Stimulated activated CD4-positive, alpha-beta T cell treated with anti-CD3 and anti-CD28 coated beads, Interleukin-2, amount 100 ng/mL, for 24 hours (primary cell): ENCODE measurements around the gene EIF4E.
"Not testable (repeated sequence)": the region's sequence is repeated elsewhere in the genome, so short reads cannot be mapped to it uniquely, and the experiment has no call there.

Experiments used
- DNase-seq, 2 donors: peaks; one replicate each; pipeline ENCODE4 v3.0.0-alpha.2; 2020

Gene EIF4E

DNA sequence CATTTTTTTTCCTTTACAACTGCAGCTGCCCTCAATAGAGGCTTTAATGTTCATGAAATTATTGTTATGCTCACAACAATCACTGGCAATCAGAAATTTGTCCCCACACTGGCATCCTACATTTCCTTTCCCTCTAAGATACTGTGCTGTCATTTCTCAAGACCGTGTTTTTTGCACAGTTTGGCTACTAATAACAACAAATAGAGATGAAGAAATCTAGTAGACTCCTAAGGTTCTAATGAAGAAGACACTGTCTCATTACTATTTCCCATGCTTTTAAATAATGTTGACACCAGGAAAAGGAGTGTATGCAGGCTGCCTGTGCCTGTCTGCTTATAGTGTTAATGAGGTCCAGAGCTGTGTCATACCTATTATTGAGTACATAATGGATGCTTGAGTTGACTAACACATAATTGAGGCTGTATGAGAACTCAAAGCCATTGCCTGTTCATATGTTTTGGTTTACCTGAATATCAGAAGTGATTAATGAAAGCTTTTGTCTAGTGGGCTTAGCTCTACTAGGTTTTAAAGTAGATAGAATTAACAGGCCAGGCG lies 1.5 kb upstream of the EIF4E start:
- no peak for DNase-seq

DNA sequence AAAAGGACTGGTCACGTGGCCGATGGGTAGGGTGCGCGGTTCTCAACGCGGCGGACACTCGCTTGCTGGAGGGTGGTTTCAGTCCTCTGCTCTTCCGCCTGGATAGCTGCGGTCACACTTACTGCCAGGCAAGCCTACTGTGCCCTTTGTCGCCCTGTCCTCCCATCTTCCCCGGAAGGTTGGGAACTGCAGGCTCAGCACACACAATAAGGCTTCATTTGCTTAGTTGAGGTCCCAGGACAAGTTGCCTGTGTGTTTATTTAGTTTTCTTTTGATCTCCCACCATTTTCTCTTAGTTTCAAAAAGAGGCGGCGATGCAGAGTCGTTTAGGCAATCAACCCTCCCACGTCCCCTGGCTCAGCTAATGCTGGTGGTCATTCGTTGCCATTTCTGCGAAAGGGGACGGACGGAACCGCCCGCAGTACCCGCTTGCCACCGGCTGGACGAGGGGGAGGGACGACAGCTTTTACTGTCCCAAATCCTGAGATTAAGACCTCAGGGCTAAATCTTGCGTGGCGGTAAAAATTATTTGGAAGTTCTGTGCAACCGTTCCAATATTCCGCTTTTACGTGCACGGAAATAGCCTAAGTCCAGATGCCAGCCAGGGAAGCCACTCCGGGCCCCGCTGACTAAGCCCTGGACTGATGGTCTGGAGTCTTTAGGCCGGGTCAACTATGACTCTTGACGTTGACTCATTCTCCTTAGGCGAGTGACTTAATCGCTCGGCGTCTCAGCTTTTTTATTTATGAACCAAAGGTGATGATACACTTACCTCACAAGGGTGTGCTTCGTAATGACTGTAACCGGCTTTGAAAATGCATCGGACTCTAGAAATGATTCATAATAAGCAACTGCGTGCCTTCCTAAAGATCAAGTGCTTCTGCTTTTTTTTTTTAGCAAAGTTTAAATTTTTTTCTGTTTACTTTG lies 671 bp upstream of the EIF4E start:
- DNase-seq, result peak; percentile 51 to 62

GRCh38 chr4:98928131-98928504 lies 815 bp downstream of the EIF4E start:
- peak; percentile 76 to 80 for DNase-seq

DNA sequence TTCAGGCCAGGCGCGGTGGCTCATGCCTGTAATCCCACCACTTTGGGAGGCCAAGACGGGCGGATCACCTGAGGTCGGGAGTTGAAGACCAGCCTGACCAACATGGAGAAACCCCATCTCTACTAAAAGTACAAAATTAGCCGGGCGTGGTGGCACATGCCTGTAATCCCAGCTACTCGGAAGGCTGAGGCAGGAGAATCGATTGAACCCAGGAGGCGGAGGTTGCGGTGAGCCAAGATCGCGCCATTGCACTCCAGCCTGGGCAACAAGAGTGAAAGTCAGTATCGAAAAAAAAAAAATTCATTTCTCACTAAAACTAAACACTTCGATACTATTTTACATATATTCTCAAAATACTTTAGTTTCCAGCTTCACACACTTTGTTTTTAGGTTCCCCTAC lies 2.7 kb downstream of the EIF4E start:
- DNase-seq, result not testable (repeated sequence)

GRCh38 chr4:98921292-98921691 lies 7.6 kb downstream of the EIF4E start:
- no peak for DNase-seq

DNA sequence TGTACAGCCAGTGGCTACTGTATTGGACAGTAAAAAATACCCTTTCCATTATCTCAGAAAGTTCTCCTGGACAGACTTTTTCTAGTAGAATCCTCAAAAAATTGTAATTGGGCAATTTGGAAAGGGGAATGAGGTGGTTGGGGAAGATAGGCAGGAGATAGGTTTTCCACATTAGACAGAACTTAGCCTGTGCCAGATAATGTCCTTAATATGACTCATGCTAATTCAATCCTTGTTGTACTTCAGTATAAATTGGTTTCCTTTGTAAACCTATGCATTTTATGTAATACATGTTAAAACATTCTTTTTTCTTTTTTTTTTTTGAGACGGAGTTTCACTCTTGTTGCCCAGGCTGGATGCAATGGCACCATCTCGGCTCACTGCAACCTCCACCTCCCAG lies 8.9 kb downstream of the EIF4E start:
- DNase-seq, result no peak

DNA sequence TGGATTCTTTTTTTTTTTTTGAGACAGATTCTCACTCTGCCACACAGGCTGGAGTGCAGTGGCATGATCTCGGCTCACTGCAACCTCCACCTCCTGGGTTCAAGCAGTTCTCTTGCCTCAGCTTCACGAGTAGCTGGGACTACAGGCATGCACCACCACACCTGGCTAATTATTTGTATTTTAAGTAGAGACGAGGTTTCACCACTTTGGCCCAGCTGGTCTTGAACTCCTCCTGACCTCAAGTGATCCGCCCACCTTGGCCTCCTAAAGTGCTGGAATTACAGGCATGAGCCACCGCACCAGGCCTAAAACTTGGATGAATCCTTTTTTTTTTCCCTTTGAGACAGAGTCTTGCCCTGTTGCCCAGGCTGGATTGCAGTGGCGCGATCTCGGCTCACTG lies 18.2 kb downstream of the EIF4E start:
- DNase-seq, result not testable (repeated sequence)

DNA sequence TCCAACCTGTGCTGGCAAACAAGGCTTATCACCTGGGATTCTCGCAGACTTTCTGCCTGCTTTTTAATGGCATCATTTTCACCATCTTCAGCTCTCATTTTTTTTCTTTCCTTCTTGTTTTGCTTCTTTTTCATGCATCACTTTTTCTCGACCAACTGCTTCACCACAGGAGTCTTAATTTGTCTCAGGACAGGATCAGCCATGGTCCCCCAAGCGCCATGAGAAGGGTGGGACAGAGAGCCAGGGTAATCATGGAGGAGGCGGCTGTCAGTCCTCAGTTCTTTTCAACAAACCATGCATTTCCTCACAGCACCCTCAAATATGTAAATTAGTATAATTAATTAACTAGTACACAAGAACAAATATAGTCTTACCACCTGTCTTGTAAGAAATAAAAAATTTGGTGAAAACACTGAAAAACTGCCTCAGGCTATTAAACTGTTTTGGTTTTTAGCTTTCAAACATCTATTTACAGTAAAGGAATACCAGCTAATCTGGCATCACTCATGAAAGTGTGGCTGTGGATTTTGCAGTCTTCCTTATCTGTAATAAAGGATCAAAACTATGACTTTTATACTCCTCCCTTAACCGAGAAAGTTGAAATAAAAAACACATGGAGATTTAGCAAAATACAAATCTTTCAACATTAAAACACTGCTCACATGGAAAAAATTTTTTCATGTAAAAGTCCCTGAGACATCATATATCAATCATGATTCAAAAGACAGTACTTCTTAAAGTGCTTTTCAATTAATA lies 19.1 kb downstream of the EIF4E start:
- no peak for DNase-seq

DNA sequence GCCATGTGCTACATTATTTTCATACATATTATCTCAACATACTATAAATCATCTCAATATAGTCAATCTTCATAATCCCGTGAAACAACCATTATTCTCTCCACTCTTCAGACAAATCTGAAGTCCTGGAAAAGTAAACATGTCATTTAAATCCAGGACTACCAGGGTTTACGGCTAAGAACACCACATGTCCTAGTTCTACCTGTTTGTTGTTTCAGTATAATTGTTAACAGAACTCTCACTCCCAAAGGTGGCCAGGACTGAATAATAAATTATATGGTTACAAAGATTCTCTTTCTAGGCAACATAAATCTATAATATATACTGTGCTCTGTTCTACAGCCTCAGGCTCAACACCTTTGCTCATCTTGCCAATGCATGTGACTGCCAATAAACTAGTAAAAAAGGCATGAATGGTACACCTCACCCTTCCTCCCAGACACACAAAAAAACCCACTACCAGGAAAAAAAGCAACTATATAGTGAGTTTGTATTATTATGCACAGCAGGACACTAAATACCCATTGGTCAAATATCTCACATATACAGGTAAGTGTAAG lies 20.1 kb downstream of the EIF4E start:
- DNase-seq, result no peak

GRCh38 chr4:98908182-98908581 lies 20.8 kb downstream of the EIF4E start:
- DNase-seq, result no peak

DNA sequence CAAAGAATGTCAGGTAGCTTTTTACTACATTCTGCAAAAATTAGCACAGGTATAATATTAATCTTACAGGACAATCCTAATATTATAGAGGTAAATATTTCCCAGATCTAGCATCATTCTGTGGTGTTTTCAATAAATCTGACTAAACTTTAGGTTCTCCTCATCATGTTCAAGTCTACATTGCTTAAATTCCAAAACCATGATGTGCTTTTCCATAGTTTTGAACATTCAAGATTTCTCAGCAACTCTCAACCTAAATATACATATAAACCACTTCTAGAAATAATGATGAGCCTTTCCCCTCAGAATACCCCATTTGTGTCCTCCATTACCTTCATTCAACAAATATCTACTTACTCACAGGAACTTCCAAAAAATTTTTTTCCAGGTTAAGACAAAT lies 23.1 kb downstream of the EIF4E start:
- DNase-seq, result no peak

DNA sequence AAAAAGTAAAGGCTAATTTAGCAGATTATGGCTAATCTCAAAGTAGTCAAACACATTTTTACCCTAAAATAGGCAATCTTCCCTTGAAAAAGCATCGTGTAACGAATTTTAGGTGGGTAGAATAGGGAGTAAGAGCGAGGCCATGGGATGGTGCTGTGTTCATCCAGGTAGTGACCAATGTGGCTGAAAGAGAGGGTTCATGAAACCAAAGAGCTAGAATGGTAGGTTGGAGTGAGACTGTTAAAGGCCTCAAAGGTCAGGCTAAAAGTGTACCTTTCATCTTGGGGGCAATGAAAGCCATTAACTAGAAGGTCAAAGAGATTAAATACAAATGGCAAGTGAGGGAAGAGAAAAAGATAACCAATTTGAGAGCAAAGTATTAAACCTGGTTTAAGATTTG lies 23.6 kb downstream of the EIF4E start:
- no peak for DNase-seq

DNA sequence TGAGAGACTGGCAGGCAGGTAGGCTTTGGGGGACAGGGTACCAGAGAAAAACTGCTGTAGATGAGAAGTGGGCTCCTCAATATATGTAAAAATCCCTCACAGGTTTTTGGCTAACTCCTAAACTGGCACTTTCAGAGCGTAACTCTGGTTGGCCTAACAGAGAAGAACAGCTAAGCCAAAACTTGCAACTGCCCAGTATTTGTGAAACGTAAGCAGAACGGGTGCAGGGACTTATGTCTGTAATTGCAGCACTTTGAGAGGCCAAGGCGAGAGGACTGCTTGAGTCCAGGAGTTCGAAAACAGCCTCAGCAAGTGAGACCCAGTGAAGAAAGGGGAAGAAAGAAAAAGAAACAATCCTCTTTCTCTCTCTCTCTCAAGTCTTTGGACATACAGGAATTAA lies 25.0 kb downstream of the EIF4E start:
- no peak for DNase-seq

DNA sequence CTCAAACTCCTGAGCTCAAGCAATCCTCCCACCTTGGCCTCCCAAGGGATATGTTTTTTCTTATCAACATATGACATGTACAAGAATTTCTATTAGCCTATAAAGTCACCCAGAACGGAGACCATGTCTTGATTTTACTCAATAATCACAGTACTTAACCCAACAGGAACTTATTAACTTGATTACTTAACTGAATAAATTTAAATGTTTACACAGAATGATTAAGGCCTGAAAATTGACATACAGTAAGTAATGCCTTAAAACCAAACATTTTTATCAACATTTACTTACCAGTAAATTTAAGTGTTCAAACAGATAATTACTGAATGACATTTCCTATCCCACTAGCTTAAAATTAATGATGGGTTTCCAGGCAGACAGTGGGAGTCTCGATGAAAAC lies 25.4 kb downstream of the EIF4E start:
- no peak for DNase-seq

- no peak for DNase-seq
Observed at GRCh38 chr4:98899277-98899676, 29.7 kb downstream of the EIF4E start.

GRCh38 chr4:98891478-98892337 lies 37.2 kb downstream of the EIF4E start:
- no peak for DNase-seq

GRCh38 chr4:98890702-98891455 lies 38.1 kb downstream of the EIF4E start:
- no peak for DNase-seq

DNA sequence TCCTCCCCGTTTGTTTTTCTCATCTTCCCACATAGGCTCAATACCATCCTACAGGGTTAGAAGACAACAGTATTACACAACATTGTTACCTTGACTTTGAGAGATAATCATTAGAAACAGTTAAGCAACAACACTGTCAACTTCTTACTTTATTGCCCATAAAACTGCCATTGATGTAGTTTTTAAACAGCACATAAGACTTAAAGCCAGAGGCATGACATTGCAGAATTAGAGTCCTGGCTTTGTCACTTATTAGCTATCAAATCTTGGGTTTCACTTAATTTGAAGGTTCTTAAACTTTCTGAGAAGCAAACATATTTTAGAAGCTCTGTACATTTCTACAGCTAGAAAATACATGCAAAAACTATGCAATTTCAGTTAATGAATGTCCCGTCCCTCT lies 41.8 kb downstream of the EIF4E start:
- no peak for DNase-seq

- DNase-seq, result not testable (repeated sequence)
Observed at GRCh38 chr4:98886382-98886781, 42.6 kb downstream of the EIF4E start.

- DNase-seq, result not testable (repeated sequence)
Observed at GRCh38 chr4:98880884-98881283, 48.0 kb downstream of the EIF4E start.

- no peak for DNase-seq
Observed at GRCh38 chr4:98879515-98879914, 49.4 kb downstream of the EIF4E start.

GRCh38 chr4:98873059-98873458 lies 55.9 kb downstream of the EIF4E start:
- no peak for DNase-seq
